GM18511 (cell line): ENCODE measurements around the gene RUNX2.

ENCODE experiments used
- ATAC-seq: cut with Tn5 transposase; IDR thresholded peaks from one replicate; pipeline ENCODE4 v1.9.1; 2021; ENCODE audit warnings: mild to moderate bottlenecking, moderate library complexity; ENCODE audit not compliant: unreplicated experiment

The RUNX2 gene

GRCh38 chr6:45479834-45480751 is 152.0 kb downstream of the RUNX2 start:
- peak; percentile 85 for ATAC-seq

GRCh38 chr6:45480752-45481415 is 152.8 kb downstream of the RUNX2 start:
- no peak for ATAC-seq

- no peak for ATAC-seq
Measured at GRCh38 chr6:45483021-45483420, 154.9 kb downstream of the RUNX2 start.

- ATAC-seq, result no peak
Measured at GRCh38 chr6:45483501-45483900, 155.4 kb downstream of the RUNX2 start.

- no peak for ATAC-seq
Measured at GRCh38 chr6:45486736-45487135, 158.6 kb downstream of the RUNX2 start.

- no peak for ATAC-seq
Measured at GRCh38 chr6:45487645-45488044, 159.5 kb downstream of the RUNX2 start.

GRCh38 chr6:45488269-45488668 is 160.1 kb downstream of the RUNX2 start:
- ATAC-seq, result no peak

- no peak for ATAC-seq
Measured at GRCh38 chr6:45488889-45489288, 160.8 kb downstream of the RUNX2 start.

- ATAC-seq, result no peak
Measured at GRCh38 chr6:45491048-45491735, 163.1 kb downstream of the RUNX2 start.

GRCh38 chr6:45491874-45492273 is 163.7 kb downstream of the RUNX2 start:
- no peak for ATAC-seq

GRCh38 chr6:45493761-45494160 is 165.6 kb downstream of the RUNX2 start:
- ATAC-seq, result no peak

GRCh38 chr6:45494416-45495135 is 166.4 kb downstream of the RUNX2 start:
- no peak for ATAC-seq

GRCh38 chr6:45495429-45496084 is 167.4 kb downstream of the RUNX2 start:
- no peak for ATAC-seq

GRCh38 chr6:45496085-45496433 is 167.9 kb downstream of the RUNX2 start:
- no peak for ATAC-seq

GRCh38 chr6:45498591-45498990 is 170.5 kb downstream of the RUNX2 start:
- ATAC-seq, result no peak

- ATAC-seq, result no peak
Measured at GRCh38 chr6:45500924-45501816, 173.0 kb downstream of the RUNX2 start.

GRCh38 chr6:45502456-45502855 is 174.3 kb downstream of the RUNX2 start:
- no peak for ATAC-seq

GRCh38 chr6:45504947-45505346 is 176.8 kb downstream of the RUNX2 start:
- ATAC-seq, result no peak

- no peak for ATAC-seq
Measured at GRCh38 chr6:45505470-45505869, 177.3 kb downstream of the RUNX2 start.

GRCh38 chr6:45507186-45507585 is 179.1 kb downstream of the RUNX2 start:
- ATAC-seq, result no peak
